ENCODE results near the gene KIF12. TPM values are rescaled to one million over a fixed set of nuclear protein-coding genes. Genes with fewer than 3 reads are reported as not detected.
A peak's percentile ranks its signal among the peaks of the same experiment; 100 is the strongest.

Gene KIF12
- total RNA-seq, 2 donors from 2014 or later, result not detected

DNA sequence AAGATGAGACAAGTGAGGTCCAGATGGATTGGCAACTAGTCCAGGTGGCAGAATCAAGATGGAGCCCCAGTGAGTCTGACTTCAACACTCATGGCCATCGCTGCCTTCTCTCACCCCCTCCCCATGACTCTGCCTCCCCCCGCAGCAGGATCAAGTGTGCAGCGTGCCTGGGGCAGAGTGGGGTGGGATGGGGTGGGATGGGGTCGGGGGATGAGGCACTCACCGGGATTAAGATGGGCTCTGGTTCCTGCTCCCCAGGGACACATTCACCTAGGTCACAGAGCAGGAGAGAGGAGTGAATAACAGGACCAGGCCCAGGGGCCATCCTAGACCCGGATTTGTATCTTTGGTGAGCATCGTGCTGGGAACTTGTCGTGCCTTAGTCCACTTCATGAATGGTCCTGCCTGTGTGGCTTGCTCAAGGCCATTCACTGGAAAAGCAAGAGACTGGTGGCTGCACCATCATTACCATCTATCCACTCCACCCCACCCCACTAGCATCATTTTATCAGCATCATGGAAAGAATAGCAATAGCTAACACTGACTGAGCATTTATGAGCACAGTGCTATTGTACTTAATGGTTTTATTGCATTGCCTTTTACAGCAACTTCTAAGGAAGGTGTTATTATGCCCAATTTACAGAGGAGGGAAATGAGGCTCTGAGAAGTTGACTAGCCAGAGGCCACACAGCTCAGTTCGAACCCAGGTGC, 29.5 kb downstream of the KIF12 start:
- DNase-seq (ENCODE audit: low spot score in 2 of 2) (no peak), ATAC-seq (no peak)
- H3K27ac Mint-ChIP-seq, result no peak overlapping the region
- no peaks in the 10 kb centered on the region for H3K36me3 Mint-ChIP-seq
- H3K9me3 Mint-ChIP-seq, result no peaks in the 10 kb centered on the region

GRCh38 chr9:114065304-114065703, 33.8 kb downstream of the KIF12 start:
- DNase-seq (ENCODE audit: low spot score in 2 of 2), result no peak
- Mint-ChIP-seq H3K27ac (no peak overlapping the region), H3K9me3 (no peaks in the 10 kb centered on the region), H3K36me3 (no peaks in the 10 kb centered on the region)
- ATAC-seq, result no peak

DNA sequence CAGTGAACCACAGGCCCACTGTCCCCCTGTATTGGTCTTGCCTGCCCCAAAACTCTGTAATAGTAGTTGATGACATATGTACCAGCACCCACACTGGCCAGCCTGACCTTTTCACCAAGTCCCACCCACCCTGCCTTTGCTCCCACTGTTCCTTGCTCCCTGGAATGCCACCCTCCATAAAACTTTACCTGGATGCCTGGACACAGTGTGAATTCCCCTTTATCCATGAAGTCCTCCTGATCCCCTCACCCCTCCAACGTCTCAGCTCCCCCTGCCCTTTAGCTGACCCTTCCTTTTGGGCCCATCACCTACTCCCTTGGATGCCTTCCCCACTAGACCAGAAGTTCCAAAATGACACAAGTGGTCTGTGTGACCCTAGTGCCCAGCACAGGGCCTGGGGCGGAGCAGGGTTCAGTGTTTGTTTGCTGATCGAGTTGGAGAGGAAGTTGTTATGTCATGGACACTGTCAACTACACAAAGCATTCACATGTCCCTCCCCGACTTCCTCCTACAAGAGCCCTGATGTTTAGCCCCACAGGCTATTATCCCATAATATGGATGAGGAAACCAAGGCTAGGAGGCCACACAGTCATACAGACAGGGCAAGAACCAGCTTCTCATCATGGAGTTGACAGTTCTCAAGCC, 37.1 kb downstream of the KIF12 start:
- Mint-ChIP-seq H3K9me3 (no peaks in the 10 kb centered on the region), H3K27ac (peak overlapping the region in 1 of 2 donors; percentile 47), H3K36me3 (no peaks in the 10 kb centered on the region)
- no peak for DNase-seq (ENCODE audit: low spot score in 2 of 2)
- ATAC-seq, result no peak

DNA sequence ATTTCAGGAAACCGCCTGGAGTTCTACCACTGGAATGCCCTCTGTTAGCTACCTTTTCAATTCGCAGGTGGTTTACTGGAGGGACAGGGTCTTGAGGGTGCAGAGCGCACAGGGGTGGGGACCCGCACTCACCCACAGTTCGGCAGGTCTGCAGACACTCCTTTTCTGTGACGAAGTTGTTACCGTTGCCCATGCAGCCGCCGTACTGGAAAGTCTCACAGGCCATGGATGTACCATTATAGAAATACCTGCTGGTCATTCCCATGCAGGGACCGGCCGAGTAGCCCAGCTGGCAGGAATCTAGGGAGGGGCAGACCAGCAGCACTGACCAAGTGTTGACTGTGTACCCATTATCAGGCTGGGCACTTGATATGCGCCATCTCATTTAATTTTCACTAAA, 37.8 kb downstream of the KIF12 start:
- DNase-seq (ENCODE audit: low spot score in 2 of 2) (no peak), ATAC-seq (no peak)
- H3K36me3 Mint-ChIP-seq, result no peaks in the 10 kb centered on the region
- H3K27ac Mint-ChIP-seq, result no peak overlapping the region
- no peaks in the 10 kb centered on the region for H3K9me3 Mint-ChIP-seq

DNA sequence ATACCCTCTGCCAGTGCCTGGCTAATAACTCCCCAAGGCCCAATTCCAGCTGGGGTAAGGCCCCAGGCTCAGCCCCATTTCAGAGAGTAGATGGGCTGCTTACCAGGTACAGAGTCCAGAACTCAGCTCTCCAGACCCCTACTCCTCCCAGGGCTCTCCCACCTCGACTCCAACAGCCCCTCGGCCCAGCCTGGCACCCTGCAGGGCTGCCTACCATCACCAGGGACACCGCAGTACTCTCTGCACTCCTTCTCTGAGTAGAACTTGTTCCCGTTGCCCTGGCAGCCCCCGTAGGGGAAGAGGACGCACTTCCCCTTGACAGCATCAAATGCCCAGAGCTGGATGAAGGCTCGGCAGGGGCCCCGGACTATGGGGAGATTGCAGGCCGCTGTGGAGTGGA, 38.4 kb downstream of the KIF12 start:
- no peaks in the 10 kb centered on the region for H3K36me3 Mint-ChIP-seq
- H3K9me3 Mint-ChIP-seq, result no peaks in the 10 kb centered on the region
- DNase-seq (ENCODE audit: low spot score in 2 of 2) (no peak), ATAC-seq (no peak)
- no peak overlapping the region for H3K27ac Mint-ChIP-seq

GRCh38 chr9:114060070-114060469, 39.0 kb downstream of the KIF12 start:
- Mint-ChIP-seq H3K9me3 (no peaks in the 10 kb centered on the region), H3K27ac (no peak overlapping the region), H3K36me3 (no peaks in the 10 kb centered on the region)
- no peak for ATAC-seq
- DNase-seq (ENCODE audit: low spot score in 2 of 2), result no peak

DNA sequence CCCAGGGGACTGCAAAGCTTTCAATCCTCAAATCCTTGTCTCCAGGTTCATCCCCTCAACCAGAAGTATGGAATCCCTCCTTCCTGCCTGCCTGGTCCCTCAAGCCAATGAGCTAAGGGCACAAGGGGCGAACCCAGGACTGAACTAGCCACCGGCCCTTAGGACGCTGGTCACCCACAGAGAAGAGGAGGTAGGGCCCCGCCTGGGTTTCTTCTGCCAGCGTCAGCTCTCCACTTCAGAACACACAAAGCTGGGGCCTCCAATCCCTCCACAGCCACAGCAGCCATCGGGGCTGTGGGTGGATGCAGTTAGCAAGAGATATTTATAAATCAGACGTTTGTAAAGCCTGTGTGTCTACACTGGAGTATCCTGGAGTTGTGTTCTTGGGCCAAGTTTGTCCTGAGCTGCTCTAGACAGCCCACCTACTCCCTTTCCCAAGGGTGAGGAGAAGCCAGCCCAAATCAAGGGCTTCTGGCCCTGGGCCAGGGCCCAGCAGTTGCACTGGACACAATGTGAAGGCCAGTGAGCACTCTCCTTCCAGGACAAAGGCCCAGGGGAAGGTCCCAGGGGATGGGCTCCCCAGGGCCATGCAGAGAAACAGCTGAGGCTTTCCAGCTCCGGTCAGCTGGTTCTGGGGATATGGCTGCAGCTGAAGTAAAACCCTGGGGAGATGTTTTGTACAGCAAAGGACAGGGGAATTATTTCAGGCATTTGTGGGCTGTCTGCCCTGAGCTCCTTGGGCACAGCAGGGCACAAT, 39.9 kb downstream of the KIF12 start:
- Mint-ChIP-seq H3K27ac (no peak overlapping the region), H3K9me3 (no peaks in the 10 kb centered on the region), H3K36me3 (no peaks in the 10 kb centered on the region)
- no peak for DNase-seq (ENCODE audit: low spot score in 2 of 2)
- ATAC-seq, result no peak

- H3K36me3 Mint-ChIP-seq, result no peaks in the 10 kb centered on the region
- H3K27ac Mint-ChIP-seq, result no peak overlapping the region
- ATAC-seq (no peak), DNase-seq (ENCODE audit: low spot score in 2 of 2) (no peak)
- no peaks in the 10 kb centered on the region for H3K9me3 Mint-ChIP-seq
Observed at GRCh38 chr9:114058688-114059046, 40.4 kb downstream of the KIF12 start.

GRCh38 chr9:114057161-114057885, 41.8 kb downstream of the KIF12 start:
- DNase-seq (ENCODE audit: low spot score in 2 of 2), result no peak
- Mint-ChIP-seq H3K27ac (no peak overlapping the region), H3K36me3 (no peaks in the 10 kb centered on the region), H3K9me3 (no peaks in the 10 kb centered on the region)
- no peak for ATAC-seq

- Mint-ChIP-seq H3K9me3 (no peaks in the 10 kb centered on the region), H3K36me3 (no peaks in the 10 kb centered on the region), H3K27ac (no peak overlapping the region)
- no peak for DNase-seq (ENCODE audit: low spot score in 2 of 2)
- ATAC-seq, result no peak
Observed at GRCh38 chr9:114056527-114056926, 42.6 kb downstream of the KIF12 start.

- Mint-ChIP-seq H3K36me3 (no peaks in the 10 kb centered on the region), H3K9me3 (no peaks in the 10 kb centered on the region)
- no peak for ATAC-seq
Observed at GRCh38 chr9:114055894-114056293, 43.2 kb downstream of the KIF12 start.

DNA sequence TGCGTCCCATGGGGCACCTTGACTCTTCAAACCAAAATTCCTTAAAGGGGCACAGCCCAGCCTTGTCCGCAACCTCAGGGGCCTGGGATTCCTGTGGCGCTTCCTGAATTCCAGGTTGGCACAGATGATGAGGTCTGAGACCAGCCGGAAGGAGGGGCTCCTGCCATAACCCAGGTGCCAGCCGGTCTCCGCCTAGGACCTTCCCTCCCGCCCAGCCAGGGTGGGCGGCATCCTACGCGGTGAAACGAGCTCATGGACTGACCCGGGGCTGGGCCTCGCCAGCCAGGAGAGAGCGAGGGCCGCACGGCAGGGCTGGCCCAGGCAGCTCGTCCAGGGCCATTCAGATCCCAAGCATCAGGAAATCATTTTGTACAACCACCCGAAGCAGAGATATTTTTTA, 44.0 kb downstream of the KIF12 start:
- ATAC-seq, result no peak
- peak in 1 of 2 donors; percentile 28 for DNase-seq (ENCODE audit: low spot score in 2 of 2)
- Mint-ChIP-seq H3K36me3 (no peaks in the 10 kb centered on the region), H3K27ac (no peak overlapping the region), H3K9me3 (no peaks in the 10 kb centered on the region)

More at GRCh38 chr9:114055894-114056293, 43.2 kb downstream of the KIF12 start:
- no peak overlapping the region for H3K27ac Mint-ChIP-seq
- no peak for DNase-seq (ENCODE audit: low spot score in 2 of 2)

DNA sequence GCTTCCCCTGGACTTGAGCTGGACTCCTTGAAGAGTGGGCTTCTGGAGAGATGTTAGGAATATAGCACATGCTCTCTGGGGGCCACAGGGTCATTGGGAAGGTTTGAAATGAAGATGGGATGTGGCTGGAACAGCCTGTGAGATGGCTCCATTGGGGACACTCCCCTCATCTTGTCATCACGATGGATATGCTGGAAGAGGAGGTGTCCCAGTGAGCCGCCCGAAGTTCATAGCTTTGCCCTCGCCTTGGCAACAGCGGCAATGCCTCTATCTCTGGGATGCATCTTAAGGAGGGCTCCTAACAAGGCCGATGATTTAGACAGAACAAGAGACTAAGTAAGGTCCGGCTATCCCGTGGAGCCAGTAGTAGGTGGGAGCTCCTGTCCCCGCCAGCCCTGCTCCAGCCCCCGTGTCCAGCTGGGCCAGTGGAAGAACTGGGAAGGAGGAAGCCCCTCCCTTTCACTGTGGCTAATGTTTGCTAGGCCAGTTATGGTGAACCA, 44.9 kb downstream of the KIF12 start:
- Mint-ChIP-seq H3K36me3 (no peaks in the 10 kb centered on the region), H3K27ac (no peak overlapping the region)
- no peak for ATAC-seq

DNA sequence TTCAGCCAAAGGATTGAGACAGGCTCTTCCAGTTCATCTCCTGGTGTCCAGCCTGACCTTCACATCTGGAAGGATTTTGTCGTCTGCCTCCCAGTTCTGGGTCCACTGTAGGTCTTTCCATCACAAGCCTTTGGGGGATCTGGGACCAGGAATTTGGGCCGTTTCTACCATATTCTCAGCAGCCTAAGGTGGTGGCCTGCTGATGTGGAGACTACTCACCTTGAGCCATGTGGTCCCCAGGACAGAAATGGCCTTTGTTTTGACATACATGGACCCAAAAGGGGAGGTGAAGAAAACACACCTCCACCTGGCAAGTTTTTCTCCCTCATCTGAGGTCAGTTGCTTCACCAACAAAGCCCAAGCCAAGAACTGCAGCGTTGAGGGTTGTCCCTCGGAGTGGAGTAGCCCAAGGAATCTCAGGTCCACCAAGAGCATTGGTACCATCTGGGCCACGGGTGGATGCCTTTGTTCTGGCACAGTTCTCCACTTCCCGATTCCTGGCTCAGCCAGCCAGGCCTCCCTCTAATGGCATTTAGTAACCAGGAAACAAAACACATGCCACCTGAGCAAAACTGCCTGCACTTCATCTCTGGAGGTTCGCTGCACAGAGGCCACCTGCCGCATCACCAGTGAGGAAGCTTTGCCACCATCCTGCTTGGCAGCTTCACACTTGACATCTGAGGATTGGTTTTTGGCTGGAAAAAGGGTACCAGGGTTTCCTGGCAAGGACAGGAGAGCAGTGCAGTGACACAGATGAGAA, 45.7 kb downstream of the KIF12 start:
- ATAC-seq (no peak), DNase-seq (ENCODE audit: low spot score in 2 of 2) (no peak)
- H3K36me3 Mint-ChIP-seq, result no peaks in the 10 kb centered on the region
- H3K9me3 Mint-ChIP-seq, result no peaks in the 10 kb centered on the region
- H3K27ac Mint-ChIP-seq, result no peak overlapping the region

More for the DNA sequence above, 44.9 kb downstream of the KIF12 start:
- no peaks in the 10 kb centered on the region for H3K9me3 Mint-ChIP-seq
- DNase-seq (ENCODE audit: low spot score in 2 of 2), result peak in 1 of 2 donors; percentile 50

DNA sequence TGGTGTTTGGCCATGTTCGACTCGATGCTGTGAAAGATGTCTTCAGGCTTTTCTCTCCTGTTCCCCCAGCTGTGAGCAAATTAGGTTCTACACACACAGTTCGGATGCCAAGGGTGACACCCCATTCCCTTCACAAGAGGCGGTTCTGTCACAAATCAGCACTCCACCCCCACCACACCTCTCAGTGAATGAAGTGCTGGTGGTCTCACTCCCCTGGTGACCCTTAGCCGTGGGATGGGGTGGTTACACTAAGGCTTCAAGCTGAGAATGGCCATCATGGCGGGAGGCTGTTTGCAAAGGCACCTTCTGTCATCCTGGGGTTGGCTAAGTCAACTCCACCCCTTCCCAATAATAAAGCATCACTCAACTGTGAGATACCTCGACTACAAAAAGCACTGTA, 47.4 kb downstream of the KIF12 start:
- DNase-seq (ENCODE audit: low spot score in 2 of 2) (peak in 1 of 2 donors; percentile 7), ATAC-seq (no peak)
- Mint-ChIP-seq H3K36me3 (no peaks in the 10 kb centered on the region), H3K9me3 (no peaks in the 10 kb centered on the region), H3K27ac (no peak overlapping the region)

GRCh38 chr9:114051281-114051680, 47.8 kb downstream of the KIF12 start:
- H3K36me3 Mint-ChIP-seq, result no peaks in the 10 kb centered on the region
- no peak for ATAC-seq
- DNase-seq (ENCODE audit: low spot score in 2 of 2), result peak in 1 of 2 donors; percentile 25
- H3K9me3 Mint-ChIP-seq, result no peaks in the 10 kb centered on the region
- H3K27ac Mint-ChIP-seq, result no peak overlapping the region
